GM12878 (cell line): ENCODE results near the gene BTBD9. TPM values are rescaled to one million over a fixed set of nuclear protein-coding genes. Genes with fewer than 3 reads are reported as not detected.

Experiments used
- ATAC-seq: fragments of 200-7000 bp; cut with Tn5 transposase; 3 replicates; pipeline ENCODE4 v1.9.1; 2020; ENCODE audit warnings: mild to moderate bottlenecking, moderate library complexity
- BruUV-seq: library from RNA; stranded (reverse); fragments of 400-500 nt; replicated peaks from 2 replicates; lab custom pipeline; 2021; lab: Mats Ljungman, UMichigan
- CTCF ChIA-PET: fragments of 300-600 bp; sonication (Branson Sonifier 250); formaldehyde crosslinking; extraction: SDS; loops from one replicate; lab custom pipeline; 2021; ENCODE audit warnings: inconsistent platforms; lab: Yijun Ruan, JAX
- POLR2A ChIA-PET: fragments of 350-600 bp; formaldehyde crosslinking; extraction: SDS; loops from one replicate; lab custom pipeline; 2021; ENCODE audit warnings: inconsistent platforms; lab: Charles Lee
- RAD21 ChIA-PET: fragments of 300-600 bp; sonication (Branson Sonifier 250); formaldehyde crosslinking; loops from one replicate; lab custom pipeline; 2023; ENCODE audit warnings: antibody characterized with exemption; ENCODE audit not compliant: unreplicated experiment; lab: Charles Lee
- SMC1A ChIA-PET: fragments of 300-600 bp; sonication (Branson Sonifier 250); formaldehyde crosslinking; loops from one replicate; lab custom pipeline; 2023; ENCODE audit not compliant: unreplicated experiment, uncharacterized antibody; lab: Charles Lee
- DNase-seq: peaks from one replicate; pipeline ENCODE4 v3.0.0-alpha.2; 2011; ENCODE audit warnings: low read depth, low spot score
- FAIRE-seq: peaks from 3 replicates; lab custom pipeline; 2011; peaks lifted over from hg19 to GRCh38; lab: Jason Lieb, UNC
- H2AFZ ChIP-seq: 2 replicates; pipeline ENCODE4 v1.6.0; 2011; ENCODE audit warnings: low read depth, low read length, control low read depth; ENCODE audit not compliant: control insufficient read depth
- H3K27ac ChIP-seq: 2 replicates; pipeline ENCODE4 v1.5.1; 2011; ENCODE audit warnings: control low read depth; ENCODE audit not compliant: control insufficient read depth, insufficient read depth
- H3K27me3 ChIP-seq, 2 experiments: replicated peaks in 1 of 2; 2 replicates each; pipeline versions ENCODE4 v1.6.0 to v1.6.1; 2011; ENCODE audit warnings: low read length in 1 of 2; ENCODE audit not compliant: control insufficient read depth in 2 of 2, insufficient read depth in 2 of 2
- H3K36me3 ChIP-seq, 2 experiments: 2 replicates each; pipeline ENCODE4 v1.5.1; 2011; ENCODE audit warnings: low read length in 1 of 2; ENCODE audit not compliant: control insufficient read depth in 2 of 2, insufficient read depth in 2 of 2
- H3K4me1 ChIP-seq: 2 replicates; pipeline ENCODE4 v1.6.1; 2011; ENCODE audit warnings: mild to moderate bottlenecking, low read length, moderate library complexity, mixed read lengths; ENCODE audit not compliant: control insufficient read depth, insufficient read depth
- H3K4me2 ChIP-seq: 2 replicates; pipeline ENCODE4 v1.6.0; 2011; ENCODE audit warnings: control low read depth; ENCODE audit not compliant: control insufficient read depth, insufficient read depth
- H3K4me3 ChIP-seq: fragments of 200-600 bp; sonication (generic); 2 replicates; pipeline ENCODE4 v1.5.1; 2016
- H3K79me2 ChIP-seq: 2 replicates; pipeline ENCODE4 v1.6.0; 2011; ENCODE audit warnings: low read length; ENCODE audit not compliant: control insufficient read depth, insufficient read depth
- H3K9ac ChIP-seq: 2 replicates; pipeline ENCODE4 v1.8.0; 2011; ENCODE audit warnings: low read length, control low read depth, mixed read lengths; ENCODE audit not compliant: control insufficient read depth, insufficient read depth
- H3K9me3 ChIP-seq: replicated peaks from 3 replicates; pipeline ENCODE4 v1.5.1; 2011; ENCODE audit warnings: mild to moderate bottlenecking, low read length; ENCODE audit not compliant: control insufficient read depth, insufficient read depth
- H4K20me1 ChIP-seq: 2 replicates; pipeline ENCODE4 v1.6.0; 2011; ENCODE audit not compliant: control insufficient read depth, insufficient read depth
- ATF7 ChIP-seq: fragments of 450-650 bp; IDR thresholded peaks from 2 replicates; pipeline ENCODE4 v1.6.1; 2016; ENCODE audit warnings: low read depth, mild to moderate bottlenecking
- BACH1 ChIP-seq: fragments of 450-650 bp; IDR thresholded peaks from 2 replicates; pipeline ENCODE4 v1.6.1; 2017; ENCODE audit warnings: mild to moderate bottlenecking, borderline replicate concordance
- BMI1 ChIP-seq: fragments of 450-650 bp; IDR thresholded peaks from 2 replicates; pipeline ENCODE4 v1.6.1; 2016; ENCODE audit warnings: mild to moderate bottlenecking, moderate library complexity, borderline replicate concordance
- BRCA1 ChIP-seq: IDR thresholded peaks from 2 replicates; pipeline ENCODE4 v1.6.1; 2011; ENCODE audit warnings: low read depth, low read length, improper control_type of control experiment
- CTCF ChIP-seq, 3 experiments: IDR thresholded peaks in 2 of 3; conservative IDR thresholded peaks in 1 of 3; 2 replicates each; pipeline ENCODE4 v1.5.1; 2011; ENCODE audit warnings: low read depth in 3 of 3, low read length in 3 of 3, mild to moderate bottlenecking in 3 of 3, control low read depth in 2 of 3, moderate library complexity in 2 of 3, inconsistent platforms in 1 of 3, mixed read lengths in 1 of 3; ENCODE audit not compliant: control insufficient read depth in 2 of 3, insufficient read depth in 1 of 3; ENCODE audit errors: extremely low read depth in 1 of 3
- DPF2 ChIP-seq: fragments of 450-650 bp; IDR thresholded peaks from 2 replicates; pipeline ENCODE4 v1.6.1; 2017; ENCODE audit warnings: mild to moderate bottlenecking
- E4F1 ChIP-seq: fragments of 450-650 bp; IDR thresholded peaks from 2 replicates; pipeline ENCODE4 v1.6.1; 2018; ENCODE audit warnings: borderline replicate concordance, mild to moderate bottlenecking; ENCODE audit not compliant: partially characterized antibody
- IRF4 ChIP-seq: IDR thresholded peaks from 2 replicates; pipeline ENCODE4 v1.6.1; 2011; ENCODE audit warnings: low read depth, low read length
- JUND ChIP-seq: IDR thresholded peaks from 2 replicates; pipeline ENCODE4 v1.6.1; 2012; ENCODE audit warnings: low read depth, mild to moderate bottlenecking, low read length, improper control_type of control experiment, moderate library complexity
- RELB ChIP-seq: fragments of 450-650 bp; IDR thresholded peaks from 2 replicates; pipeline ENCODE4 v1.6.1; 2017; ENCODE audit warnings: low read depth, mild to moderate bottlenecking, moderate library complexity
- SIX5 ChIP-seq: IDR thresholded peaks from 2 replicates; pipeline ENCODE4 v1.6.1; 2011; ENCODE audit warnings: mild to moderate bottlenecking, low read depth, low read length, moderate library complexity; ENCODE audit not compliant: severe bottlenecking
- SUZ12 ChIP-seq: fragments of 200-600 bp; sonication (generic); IDR thresholded peaks from one replicate; pipeline ENCODE4 v1.6.1; 2018; ENCODE audit warnings: antibody characterized with exemption, mild to moderate bottlenecking; ENCODE audit not compliant: unreplicated experiment
- USF1 ChIP-seq: IDR thresholded peaks from 2 replicates; pipeline ENCODE4 v1.6.1; 2011; ENCODE audit warnings: borderline replicate concordance, low read depth, mild to moderate bottlenecking, moderate library complexity, mixed read lengths, low read length; ENCODE audit not compliant: insufficient read depth; ENCODE audit errors: extremely low read length
- ZNF217 ChIP-seq: fragments of 450-650 bp; IDR thresholded peaks from 2 replicates; pipeline ENCODE4 v1.6.1; 2017; ENCODE audit warnings: antibody characterized with exemption, mild to moderate bottlenecking
- WGBS: methylation state at CpG from one replicate; pipeline ENCODE4 v1.1.6; 2016; ENCODE audit warnings: low lambda C conversion rate; ENCODE audit not compliant: insufficient replicate concordance, insufficient coverage; ENCODE audit errors: missing lambda C conversion rate; 5-methylcytosine and 5-hydroxymethylcytosine counted together
- in situ Hi-C: fragments of 300-500 bp; cut with MboI; formaldehyde crosslinking; loops from 9 replicates; pipeline ENCODE4 v1.14.3; 2018; ENCODE audit warnings: mixed read lengths
- intact Hi-C: fragments of 100-400 bp; cut with micrococcal nuclease; formaldehyde crosslinking; loops from one replicate; pipeline ENCODE4 v1.14.2; 2022; ENCODE audit not compliant: unreplicated experiment
- polyA plus RNA-seq, 11 experiments: library from polyadenylated mRNA; depleted of rRNA in 4 of 11; unstranded in 6 of 11; stranded (reverse) in 5 of 11; fragments of >200 nt; fragmentation: Nextera tagmentation in 4 of 11; fragmentation: Illumina TruSeq in 1 of 11; extraction: Ambion mirVana in 4 of 11; extraction: Trizol in 1 of 11; gene quantifications; 1 replicate in 1 of 11; 2 replicates in 10 of 11; pipeline versions ENCODE4 v1.2.1 to v1.2.3, GENCODE V29; 2011 to 2016; ENCODE audit warnings: inconsistent platforms in 2 of 11, missing spikeins in 2 of 11, low read depth in 1 of 11
- total RNA-seq, 4 experiments: library from RNA; depleted of rRNA in 3 of 4; stranded (reverse); fragments of >200 nt in 3 of 4; fragmentation: Illumina TruSeq in 1 of 4; extraction: Trizol in 1 of 4; gene quantifications; 2 replicates each; pipeline versions ENCODE4 v1.2.1 to v1.2.3, GENCODE V29; 2013 to 2021
- TF ChIP-seq, protein P1 (sequence below): fragments of 450-650 bp; IDR thresholded peaks from 2 replicates; pipeline ENCODE4 v1.6.1; 2017; ENCODE audit warnings: mild to moderate bottlenecking, low read depth, inconsistent platforms; ENCODE audit not compliant: poor library complexity, severe bottlenecking

Gene BTBD9
- total and polyA plus RNA-seq, 10 of the 15 experiments (the other 5 are each of a cell fraction or from before 2014, with no cell fraction given) = 0.22 to 8.6 (median 4.6) TPM

- H3K9ac ChIP-seq = no peak overlapping the region
- ChIA-PET POLR2A (no interaction called here), CTCF (interaction anchor here (1.1 to 1.6 kb wide), 2 partner anchors 21 to 88 kb away, joined by 3 to 7 read pairs; no protein-coding TSS in a partner anchor), SMC1A (interaction anchor here (0.9 to 1.3 kb wide), 2 partner anchors 13 to 16 kb away, joined by 3 to 5 read pairs; no protein-coding TSS in a partner anchor), RAD21 (no interaction called here)
- intact Hi-C loops (no loop called here), in situ Hi-C loops (no loop called here)
- no peaks in the 10 kb centered on the region for H3K27me3 ChIP-seq
- no peak overlapping the region for H3K4me2 ChIP-seq
- H3K36me3 ChIP-seq = no peaks in the 10 kb centered on the region
- no peaks in the 10 kb centered on the region for H3K9me3 ChIP-seq
- DNase-seq = no peak
- no peak overlapping the region for H2AFZ ChIP-seq
- peaks cover 34% of the 10 kb centered on the region for H3K4me1 ChIP-seq
- H4K20me1 ChIP-seq = no peaks in the 10 kb centered on the region
- no peak for FAIRE-seq
- no peaks in the 10 kb centered on the region for H3K79me2 ChIP-seq
- no TSS peak for BruUV-seq
- H3K27ac ChIP-seq = no peak overlapping the region
- ATAC-seq = no peak
- H3K4me3 ChIP-seq = no peak overlapping the region
- WGBS = 100% methylated on average over 1 of the region's 1 CpG
- TF ChIP-seq IRF4 (no peak), CTCF (IDR thresholded peaks at IDR 0.05 in 2 of 3, conservative IDR thresholded peaks at IDR 0.05 in 1 of 3; ENCODE audit: control insufficient read depth in 2 of 3, extremely low read depth in 1 of 3, insufficient read depth in 1 of 3, low read depth in 3 of 3, low read length in 3 of 3) (no peak), BMI1 (no peak), RELB (no peak), USF1 (no peak), DPF2 (no peak), BRCA1 (no peak), JUND (no peak), SIX5 (no peak), BACH1 (no peak), E4F1 (no peak), ATF7 (no peak), SUZ12 (no peak), ZNF217 (no peak)
- TF ChIP-seq, protein P1, sequence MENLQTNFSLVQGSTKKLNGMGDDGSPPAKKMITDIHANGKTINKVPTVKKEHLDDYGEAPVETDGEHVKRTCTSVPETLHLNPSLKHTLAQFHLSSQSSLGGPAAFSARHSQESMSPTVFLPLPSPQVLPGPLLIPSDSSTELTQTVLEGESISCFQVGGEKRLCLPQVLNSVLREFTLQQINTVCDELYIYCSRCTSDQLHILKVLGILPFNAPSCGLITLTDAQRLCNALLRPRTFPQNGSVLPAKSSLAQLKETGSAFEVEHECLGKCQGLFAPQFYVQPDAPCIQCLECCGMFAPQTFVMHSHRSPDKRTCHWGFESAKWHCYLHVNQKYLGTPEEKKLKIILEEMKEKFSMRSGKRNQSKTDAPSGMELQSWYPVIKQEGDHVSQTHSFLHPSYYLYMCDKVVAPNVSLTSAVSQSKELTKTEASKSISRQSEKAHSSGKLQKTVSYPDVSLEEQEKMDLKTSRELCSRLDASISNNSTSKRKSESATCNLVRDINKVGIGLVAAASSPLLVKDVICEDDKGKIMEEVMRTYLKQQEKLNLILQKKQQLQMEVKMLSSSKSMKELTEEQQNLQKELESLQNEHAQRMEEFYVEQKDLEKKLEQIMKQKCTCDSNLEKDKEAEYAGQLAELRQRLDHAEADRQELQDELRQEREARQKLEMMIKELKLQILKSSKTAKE = no peak
Observed at GRCh38 chr6:38406096-38406495, 233.6 kb downstream of the BTBD9 start.
